ENCODE measurements around the gene ZC3H12A. TPM values are rescaled to one million over a fixed set of nuclear protein-coding genes. Genes with fewer than 3 reads are reported as not detected.
"Not testable (repeated sequence)": the region's sequence is repeated elsewhere in the genome, so short reads cannot be mapped to it uniquely, and the experiment has no call there.

ZC3H12A gene
- total and polyA plus RNA-seq, 2 donors (not counting 1 experiment from before 2014, with no cell fraction given) = 73.0 to 170 TPM

- not testable (repeated sequence) for H3K27me3 Mint-ChIP-seq, H3K27ac Mint-ChIP-seq
- CTCF ChIA-PET = interaction anchor here (0.7 kb wide), 1 partner anchor 22 kb away, joined by 3 read pairs; no protein-coding TSS in a partner anchor
Measured at GRCh38 chr1:37532418-37533156, 58.2 kb downstream of the ZC3H12A start.

GRCh38 chr1:37533317-37534093 lies 59.1 kb downstream of the ZC3H12A start:
- Histone ChIP-seq H3K79me2 (ENCODE audit: control insufficient read depth, insufficient read depth, low read length) (peaks cover 12% of the 10 kb centered on the region), H4K20me1 (ENCODE audit: control insufficient read depth, insufficient read depth, low read length, poor library complexity, severe bottlenecking) (no peaks in the 10 kb centered on the region), H3K9ac (ENCODE audit: low read length) (no peak overlapping the region), H3K4me2 (replicated peaks; ENCODE audit: low read depth, low read length, poor library complexity, severe bottlenecking) (no peak overlapping the region), H3K4me1 (ENCODE audit: control insufficient read depth in 2 of 2, insufficient read depth in 2 of 2, low read length in 2 of 2) (no peaks in the 10 kb centered on the region), H3K9me3 (ENCODE audit: control extremely low read depth in 1 of 3, control insufficient read depth in 2 of 3, insufficient read depth in 1 of 3, low read length in 2 of 3) (no peaks in the 10 kb centered on the region), H3K27ac (ENCODE audit: low read length in 2 of 2) (no peak overlapping the region), H3K36me3 (replicated peaks in 1 of 2; ENCODE audit: control extremely low read depth in 1 of 2, control insufficient read depth in 1 of 2, extremely low read depth in 1 of 2, insufficient read depth in 2 of 2, low read length in 1 of 2) (peaks cover 5 to 27% of the 10 kb centered on the region in 2 experiments), H3K27me3 (replicated peaks in 1 of 4; ENCODE audit: control extremely low read depth in 1 of 4, control insufficient read depth in 3 of 4, insufficient read depth in 4 of 4, low read length in 3 of 4) (no peaks in the 10 kb centered on the region), H3K4me3 (ENCODE audit: control extremely low read depth in 1 of 5, extremely low read depth in 1 of 5, insufficient read depth in 1 of 5, low read depth in 2 of 5, low read length in 4 of 5) (no peak overlapping the region), H2AFZ (ENCODE audit: insufficient read depth, low read depth, low read length, poor library complexity, severe bottlenecking) (no peak overlapping the region)
- no peak overlapping the region for H3K27ac Mint-ChIP-seq
- 100% methylated on average over 1 of the region's 4 CpGs for WGBS (ENCODE audit: insufficient coverage)
- POLR2A ChIA-PET = no interaction called here
- no peak overlapping the region for H3K4me3 Mint-ChIP-seq
- TF ChIP-seq CTCF (IDR thresholded peaks at IDR 0.05) (no peak), EZH2 (IDR thresholded peaks at IDR 0.05; ENCODE audit: borderline replicate concordance, insufficient read depth, low read depth, low read length, poor library complexity, severe bottlenecking) (no peak)
- H3K9me3 Mint-ChIP-seq (ENCODE audit: insufficient read depth) = no peaks in the 10 kb centered on the region
- no peak for ATAC-seq (ENCODE audit: low read depth)
- H3K27me3 Mint-ChIP-seq = no peaks in the 10 kb centered on the region
- DNase-seq = no peak
- intact Hi-C loops (cut with micrococcal nuclease) = no loop called here
- CTCF ChIA-PET = interaction anchor here (0.7 kb wide), 1 partner anchor 23 kb away, joined by 3 read pairs; no protein-coding TSS in a partner anchor
- H3K4me1 Mint-ChIP-seq = no peaks in the 10 kb centered on the region

More at GRCh38 chr1:37532418-37533156, 58.2 kb downstream of the ZC3H12A start:
- H3K9me3 Mint-ChIP-seq (ENCODE audit: insufficient read depth); H2AFZ ChIP-seq (ENCODE audit: insufficient read depth, low read depth, low read length, poor library complexity, severe bottlenecking); H3K4me1 Mint-ChIP-seq; H3K27ac ChIP-seq (ENCODE audit: low read length in 2 of 2); intact Hi-C loops (cut with micrococcal nuclease); H3K4me1 ChIP-seq (ENCODE audit: control insufficient read depth in 2 of 2, insufficient read depth in 2 of 2, low read length in 2 of 2); H3K4me2 ChIP-seq (replicated peaks; ENCODE audit: low read depth, low read length, poor library complexity, severe bottlenecking); DNase-seq; H3K4me3 ChIP-seq (ENCODE audit: control extremely low read depth in 1 of 5, extremely low read depth in 1 of 5, insufficient read depth in 1 of 5, low read depth in 2 of 5, low read length in 4 of 5); H3K27me3 ChIP-seq (replicated peaks in 1 of 4; ENCODE audit: control extremely low read depth in 1 of 4, control insufficient read depth in 3 of 4, insufficient read depth in 4 of 4, low read length in 3 of 4); ATAC-seq (ENCODE audit: low read depth); H3K9ac ChIP-seq (ENCODE audit: low read length); POLR2A ChIA-PET; H3K4me3 Mint-ChIP-seq; H4K20me1 ChIP-seq (ENCODE audit: control insufficient read depth, insufficient read depth, low read length, poor library complexity, severe bottlenecking); H3K9me3 ChIP-seq (ENCODE audit: control extremely low read depth in 1 of 3, control insufficient read depth in 2 of 3, insufficient read depth in 1 of 3, low read length in 2 of 3): not testable (repeated sequence)
- Histone ChIP-seq H3K79me2 (ENCODE audit: control insufficient read depth, insufficient read depth, low read length) (peaks cover 12% of the 10 kb centered on the region), H3K36me3 (replicated peaks in 1 of 2; ENCODE audit: control extremely low read depth in 1 of 2, control insufficient read depth in 1 of 2, extremely low read depth in 1 of 2, insufficient read depth in 2 of 2, low read length in 1 of 2) (peaks cover 3 to 21% of the 10 kb centered on the region in 2 experiments)
- WGBS (ENCODE audit: insufficient coverage) = 96% methylated on average over 4 of the region's 4 CpGs

Small RNA genes lying within 50 kb of the gene (small RNA-seq; reads per million reads assigned to genes)
- gene MIR5581 (ENCODE audit: insufficient read length, low read depth, low replicate concordance) = not detected

Other genes starting within 250 kb of the ZC3H12A start
- gene MEAF6, start 40.2 kb downstream of the ZC3H12A start, total RNA-seq = 82.0 and 84.2 TPM in 2 replicates
- 52.5 and 73.3 TPM in 2 replicates for gene MEAF6, start 40.2 kb downstream of the ZC3H12A start, polyA plus RNA-seq
- gene SNIP1, start 79.7 kb downstream of the ZC3H12A start, total RNA-seq = 45.0 and 45.1 TPM in 2 replicates
- gene SNIP1, start 79.7 kb downstream of the ZC3H12A start, polyA plus RNA-seq = 6.0 and 16.1 TPM in 2 replicates
- gene DNALI1, start 82.4 kb downstream of the ZC3H12A start, total RNA-seq = not detected in 2 replicates
- not detected in 2 replicates for gene DNALI1, start 82.4 kb downstream of the ZC3H12A start, polyA plus RNA-seq
- 44.0 and 50.6 TPM in 2 replicates for gene GNL2, start 121.4 kb downstream of the ZC3H12A start, total RNA-seq
- gene GNL2, start 121.4 kb downstream of the ZC3H12A start, polyA plus RNA-seq = 15.7 and 29.8 TPM in 2 replicates
- not detected in 2 replicates for gene RSPO1, start 160.3 kb downstream of the ZC3H12A start, total RNA-seq
- gene RSPO1, start 160.3 kb downstream of the ZC3H12A start, polyA plus RNA-seq = not detected in 2 replicates
- 1.3 and 1.5 TPM in 2 replicates for gene CDCA8, start 217.9 kb downstream of the ZC3H12A start, total RNA-seq
- 1.4 and 1.6 TPM in 2 replicates for gene CDCA8, start 217.9 kb downstream of the ZC3H12A start, polyA plus RNA-seq